GM19193 (cell line): ENCODE data around the gene FAM3B.

ENCODE experiments used
- POLR2A ChIP-seq: IDR thresholded peaks from 4 replicates; pipeline ENCODE4 v1.6.1; 2011; ENCODE audit not compliant: insufficient read depth, insufficient read length; ENCODE audit errors: extremely low read depth

Gene FAM3B

GRCh38 chr21:41304068-41304720, 12.4 kb upstream of the FAM3B start:
- no peak for TF ChIP-seq POLR2A

DNA sequence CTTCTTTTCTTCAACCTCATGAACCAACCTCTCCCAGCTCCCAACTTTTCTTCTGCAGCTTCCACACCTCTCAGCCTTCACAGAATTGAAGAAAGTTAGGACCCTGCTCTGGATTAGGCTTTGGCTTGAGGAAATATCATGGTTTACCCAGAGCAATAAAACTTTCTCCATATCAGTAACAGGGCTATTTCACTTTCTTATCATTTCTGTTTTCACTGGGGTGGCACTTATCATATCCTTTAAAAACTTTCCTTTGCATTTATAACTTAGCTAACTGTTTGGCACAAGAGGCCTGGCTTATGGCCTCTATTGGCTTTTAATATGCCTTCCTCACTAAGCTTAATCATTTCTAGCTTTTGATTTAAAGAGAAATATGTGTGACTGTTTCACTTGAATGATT, 9.4 kb upstream of the FAM3B start:
- no peak for TF ChIP-seq POLR2A

GRCh38 chr21:41315726-41316125, 875 bp upstream of the FAM3B start:
- TF ChIP-seq POLR2A, result no peak

GRCh38 chr21:41317063-41317392, 427 bp downstream of the FAM3B start:
- no peak for TF ChIP-seq POLR2A

GRCh38 chr21:41317458-41317857, 857 bp downstream of the FAM3B start:
- TF ChIP-seq POLR2A, result no peak

DNA sequence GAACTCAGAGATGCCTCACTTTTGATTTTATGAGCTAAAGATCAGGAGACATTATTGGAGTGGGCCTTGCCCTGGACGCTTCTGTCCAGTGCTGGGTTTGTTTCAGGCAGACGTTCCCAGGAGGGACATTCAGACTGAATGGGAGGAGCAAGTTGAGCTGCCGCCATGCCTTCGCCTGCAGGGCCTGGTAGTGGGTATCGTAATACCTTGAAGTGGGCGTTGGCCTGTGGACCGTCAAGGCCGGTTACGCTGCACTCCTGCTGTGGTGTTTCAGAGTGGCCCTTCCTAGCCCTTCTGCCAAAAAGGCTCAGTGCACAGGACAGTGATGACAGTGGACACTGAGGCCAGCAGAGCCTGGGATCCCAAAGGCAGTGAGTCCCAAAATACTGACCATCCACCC, 1.6 kb downstream of the FAM3B start:
- no peak for TF ChIP-seq POLR2A

DNA sequence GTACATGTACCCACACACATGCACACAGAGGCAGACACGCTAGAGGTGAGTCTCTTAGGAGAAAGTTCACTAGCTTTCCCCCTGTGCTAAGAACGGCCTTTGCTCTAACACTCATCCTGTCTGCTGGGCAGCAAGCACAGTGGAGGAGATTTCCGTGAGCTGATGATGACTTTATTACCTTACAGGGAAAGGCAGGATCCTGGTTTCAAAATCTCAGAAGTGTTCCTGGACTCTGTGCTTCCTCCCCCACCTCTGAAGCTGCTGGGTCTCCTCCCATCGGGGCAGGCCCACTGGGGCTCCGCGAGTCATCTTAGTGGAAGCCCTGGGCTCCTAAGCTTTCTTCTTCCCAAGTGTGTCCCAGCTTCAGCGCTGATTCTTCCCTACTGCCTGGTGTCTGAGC, 2.7 kb downstream of the FAM3B start:
- TF ChIP-seq POLR2A, result no peak

- TF ChIP-seq POLR2A, result no peak
Observed at GRCh38 chr21:41321211-41321907, 4.8 kb downstream of the FAM3B start.

DNA sequence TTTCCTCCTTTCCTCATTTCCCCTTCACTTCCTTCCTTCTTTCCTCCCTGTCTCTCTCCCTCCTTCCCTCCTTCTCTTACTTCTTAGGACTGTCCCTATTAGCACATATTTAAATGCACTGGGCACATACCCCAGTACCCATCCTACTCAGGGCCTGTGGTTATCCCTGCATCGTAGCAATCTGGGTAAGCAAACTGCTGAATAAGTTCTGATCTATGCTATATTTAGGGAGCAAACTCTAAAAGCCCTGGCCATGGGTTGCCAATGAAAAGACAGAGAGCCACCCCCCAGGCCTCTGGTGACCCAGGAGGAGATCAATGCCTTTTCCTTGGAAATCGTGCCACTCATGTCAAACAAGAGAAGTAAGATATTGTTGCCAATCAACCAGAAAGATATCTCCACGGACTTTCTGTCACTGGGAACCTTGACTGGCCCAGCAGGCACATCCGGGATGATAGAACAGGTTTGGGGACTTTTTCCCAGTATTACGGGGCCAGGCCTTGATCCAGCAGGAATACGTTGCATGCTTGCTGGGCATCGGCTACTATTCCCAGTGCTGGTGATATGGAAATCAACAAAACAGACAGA, 5.4 kb downstream of the FAM3B start:
- TF ChIP-seq POLR2A, result no peak

DNA sequence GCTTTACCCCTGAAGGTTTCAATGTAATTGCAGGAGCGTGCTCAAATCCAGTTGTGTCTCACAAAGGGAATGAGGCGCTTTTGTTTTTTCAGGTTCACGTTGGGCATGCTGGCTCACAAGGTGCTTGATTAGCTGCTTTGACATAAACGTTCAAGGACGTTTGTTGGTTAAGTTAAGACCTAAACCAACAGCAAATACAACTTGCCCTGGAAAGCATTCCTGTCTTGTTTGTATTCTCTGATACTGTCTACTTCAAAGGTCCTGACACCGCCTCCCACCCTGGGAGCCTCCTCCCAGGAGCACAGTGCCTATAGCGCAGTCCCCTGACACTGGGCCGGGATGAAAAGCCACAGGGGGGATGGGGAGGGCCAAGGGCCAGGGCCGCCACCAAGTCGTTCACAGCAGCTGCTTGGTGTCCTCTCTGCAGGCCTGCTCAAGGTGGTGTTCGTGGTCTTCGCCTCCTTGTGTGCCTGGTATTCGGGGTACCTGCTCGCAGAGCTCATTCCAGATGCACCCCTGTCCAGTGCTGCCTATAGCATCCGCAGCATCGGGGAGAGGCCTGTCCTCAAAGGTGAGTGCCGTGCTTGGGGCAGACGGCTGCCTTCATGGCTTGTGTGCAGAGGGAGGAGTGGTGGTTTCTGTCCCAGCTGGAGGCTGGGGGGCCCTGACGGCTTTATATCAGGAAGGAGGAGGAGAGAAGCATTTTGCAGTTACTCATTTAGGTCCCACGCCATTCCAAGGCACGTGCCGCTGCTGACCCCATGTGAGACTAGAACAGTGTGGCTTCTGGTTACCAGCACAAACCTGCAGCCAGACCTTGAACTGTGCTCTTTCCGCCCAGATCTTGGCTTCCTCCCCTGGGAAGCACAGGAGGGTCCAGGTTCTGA, 6.1 kb downstream of the FAM3B start:
- TF ChIP-seq POLR2A, result no peak

- TF ChIP-seq POLR2A, result no peak
Observed at GRCh38 chr21:41325138-41325912, 8.7 kb downstream of the FAM3B start.

GRCh38 chr21:41326414-41327080, 9.9 kb downstream of the FAM3B start:
- no peak for TF ChIP-seq POLR2A

DNA sequence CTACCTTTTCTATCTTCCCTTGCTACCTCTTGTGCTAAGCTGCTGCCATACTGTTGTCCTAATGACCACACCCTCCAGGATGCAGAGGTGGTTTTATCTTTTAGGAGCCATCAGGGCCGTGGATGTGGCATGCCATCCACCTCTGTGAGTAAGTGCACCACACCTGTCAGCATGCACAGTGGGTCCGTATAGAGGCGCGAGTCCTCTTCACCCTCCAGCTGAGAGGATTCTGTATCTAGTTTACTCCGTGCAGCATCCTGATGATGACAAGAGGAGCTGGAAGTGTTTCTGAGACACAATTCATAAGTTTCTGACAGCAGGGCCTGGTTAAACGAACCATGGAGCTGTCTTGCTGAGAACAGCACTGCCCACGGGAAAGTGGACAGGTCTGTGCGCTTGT, 11.2 kb downstream of the FAM3B start:
- no peak for TF ChIP-seq POLR2A
